K562 (cell line): ENCODE data around the gene TMC1. TPM values are rescaled to one million over a fixed set of nuclear protein-coding genes. Genes with fewer than 3 reads are reported as not detected.

Experiments used
- ATAC-seq: fragments of 200-7000 bp; cut with Tn5 transposase; 3 replicates; pipeline ENCODE4 v1.9.1; 2020; ENCODE audit warnings: moderate library complexity
- BruUV-seq: library from RNA; stranded (reverse); fragments of 400-500 nt; replicated peaks from 2 replicates; lab custom pipeline; 2021; lab: Mats Ljungman, UMichigan
- CTCF ChIA-PET: fragments of 300-600 bp; formaldehyde crosslinking; extraction: SDS; loops from one replicate; lab custom pipeline; 2021; ENCODE audit warnings: low intra/inter-chr PET ratio; lab: Yijun Ruan, JAX
- POLR2A ChIA-PET: fragments of 300-600, 350-650 bp; sonication (Branson Sonifier 250); formaldehyde crosslinking; extraction: SDS; loops from one replicate; lab custom pipeline; 2021; ENCODE audit warnings: antibody characterized with exemption, inconsistent platforms; lab: Yijun Ruan, JAX
- DNase-seq, 4 experiments: peaks; one replicate each; pipeline versions ENCODE4 v3.0.0 to v3.0.0-alpha.2; 2011 to 2018; ENCODE audit warnings: low spot score in 3 of 4, mixed read lengths in 3 of 4; ENCODE audit errors: extremely low read depth in 1 of 4
- FAIRE-seq: peaks from 2 replicates; lab custom pipeline; 2011; peaks lifted over from hg19 to GRCh38; lab: Jason Lieb, UNC
- H2AFZ ChIP-seq: 2 replicates; pipeline ENCODE4 v1.6.0; 2011; ENCODE audit warnings: low read depth, low read length, control low read depth, inconsistent platforms
- H3K27ac ChIP-seq: fragments of 200-600 bp; 3 replicates; pipeline ENCODE4 v1.8.0; 2011; ENCODE audit warnings: low read depth, mild to moderate bottlenecking, control low read depth, inconsistent platforms, low read length, moderate library complexity, mixed read lengths; ENCODE audit errors: extremely low read depth
- H3K27me3 ChIP-seq, 2 experiments: fragments of 300-600 bp in 1 of 2; 2 replicates in 1 of 2; 3 replicates in 1 of 2; pipeline versions ENCODE4 v1.6.0 to v1.8.0; 2011; ENCODE audit warnings: inconsistent platforms in 2 of 2, low read length in 2 of 2, mild to moderate bottlenecking in 1 of 2, mixed read lengths in 1 of 2, moderate library complexity in 1 of 2; ENCODE audit not compliant: control insufficient read depth in 2 of 2, insufficient read depth in 2 of 2
- H3K36me3 ChIP-seq: fragments of 300-600 bp; 3 replicates; pipeline ENCODE4 v1.8.0; 2011; ENCODE audit warnings: mild to moderate bottlenecking, low read length, inconsistent platforms; ENCODE audit not compliant: control insufficient read depth, insufficient read depth
- H3K4me1 ChIP-seq, 2 experiments: fragments of 200-600 bp in 1 of 2; replicated peaks in 1 of 2; 2 replicates in 1 of 2; 3 replicates in 1 of 2; pipeline versions ENCODE4 v1.5.1 to v1.8.0; 2011; ENCODE audit warnings: inconsistent platforms in 2 of 2, low read length in 2 of 2, mild to moderate bottlenecking in 1 of 2, mixed read lengths in 1 of 2, moderate library complexity in 1 of 2; ENCODE audit not compliant: control insufficient read depth in 2 of 2, insufficient read depth in 2 of 2
- H3K4me2 ChIP-seq: 2 replicates; pipeline ENCODE4 v1.6.1; 2011; ENCODE audit warnings: low read length, control low read depth, inconsistent platforms, mixed read lengths; ENCODE audit not compliant: insufficient read depth
- H3K4me3 ChIP-seq: fragments of 200-600 bp; sonication (generic), shearing (Covaris generic); 2 replicates; pipeline ENCODE4 v1.5.1; 2016; ENCODE audit warnings: control low read depth, inconsistent platforms
- H3K79me2 ChIP-seq: fragments of 200-600 bp; 3 replicates; pipeline ENCODE4 v1.8.0; 2011; ENCODE audit warnings: low read length, inconsistent platforms; ENCODE audit not compliant: control insufficient read depth, insufficient read depth
- H3K9ac ChIP-seq, 2 experiments: 2 replicates each; pipeline versions ENCODE4 v1.6.0 to v1.6.1; 2011; ENCODE audit warnings: low read depth in 2 of 2, low read length in 2 of 2, control low read depth in 1 of 2, inconsistent platforms in 1 of 2, mild to moderate bottlenecking in 1 of 2, mixed read lengths in 1 of 2; ENCODE audit not compliant: insufficient read depth in 1 of 2
- H3K9me1 ChIP-seq: one replicate; pipeline ENCODE4 v1.6.0; 2011; ENCODE audit warnings: inconsistent platforms, mild to moderate bottlenecking, low read length, moderate library complexity; ENCODE audit not compliant: control insufficient read depth, insufficient read depth
- H3K9me3 ChIP-seq: replicated peaks from 2 replicates; pipeline ENCODE4 v1.5.1; 2011; ENCODE audit warnings: low read depth, low read length, inconsistent platforms; ENCODE audit not compliant: control insufficient read depth, insufficient read depth
- H4K20me1 ChIP-seq: replicated peaks from 2 replicates; pipeline ENCODE4 v1.6.1; 2011; ENCODE audit warnings: low read length, inconsistent platforms, mixed read lengths; ENCODE audit not compliant: control insufficient read depth, insufficient read depth
- CBX3 ChIP-seq, 2 experiments: IDR thresholded peaks; 1 replicate in 1 of 2; 2 replicates in 1 of 2; pipeline ENCODE4 v1.6.1; 2012; ENCODE audit warnings: inconsistent platforms in 2 of 2, low read length in 2 of 2, borderline replicate concordance in 1 of 2, control low read depth in 1 of 2
- FOSL1 ChIP-seq: fragments of 200-800 bp; sonication (Bioruptor generic); conservative IDR thresholded peaks from 2 replicates; pipeline ENCODE4 v1.6.1; 2016; ENCODE audit warnings: missing genetic modification characterization, missing compliant biosample characterization
- GABPB1 ChIP-seq: sonication (generic); formaldehyde crosslinking; IDR thresholded peaks from 2 replicates; pipeline ENCODE4 v1.8.0; 2022; ENCODE audit warnings: mild to moderate bottlenecking, missing genetic modification reagents
- HDAC3 ChIP-seq: fragments of 450-650 bp; IDR thresholded peaks from 2 replicates; pipeline ENCODE4 v1.6.1; 2018; ENCODE audit warnings: borderline replicate concordance, mild to moderate bottlenecking, moderate library complexity; ENCODE audit not compliant: partially characterized antibody
- KLF6 ChIP-seq: fragments of 250-450 bp; sonication (Bioruptor Pico); IDR thresholded peaks from 2 replicates; pipeline ENCODE4 v1.4.0; 2020; ENCODE audit warnings: mild to moderate bottlenecking, moderate library complexity, borderline replicate concordance
- MAFG ChIP-seq: fragments of 450-650 bp; conservative IDR thresholded peaks from 2 replicates; pipeline ENCODE4 v1.6.1; 2016; ENCODE audit warnings: missing genetic modification characterization, missing compliant biosample characterization
- MAFK ChIP-seq: IDR thresholded peaks from 2 replicates; pipeline ENCODE4 v1.6.1; 2011; ENCODE audit warnings: low read length, improper control_type of control experiment
- SMARCA5 ChIP-seq: fragments of 450-650 bp; IDR thresholded peaks from 2 replicates; pipeline ENCODE4 v1.6.1; 2016
- SOX6 ChIP-seq: fragments of 450-650 bp; IDR thresholded peaks from 2 replicates; pipeline ENCODE4 v1.6.1; 2014; ENCODE audit warnings: mild to moderate bottlenecking
- TCF3 ChIP-seq: sonication (generic); formaldehyde crosslinking; IDR thresholded peaks from 2 replicates; pipeline ENCODE4 v1.4.0; 2020; ENCODE audit warnings: mild to moderate bottlenecking, missing genetic modification reagents
- ZFP1 ChIP-seq: fragments of 450-650 bp; formaldehyde crosslinking; IDR thresholded peaks from 2 replicates; pipeline ENCODE4 v1.4.0; 2020; ENCODE audit warnings: mild to moderate bottlenecking, mixed read lengths
- ZNF239 ChIP-seq: fragments of 250-450 bp; sonication (Bioruptor Pico); IDR thresholded peaks from 2 replicates; pipeline ENCODE4 v1.4.0; 2020; ENCODE audit warnings: mild to moderate bottlenecking
- ZNF316 ChIP-seq: fragments of 450-650 bp; IDR thresholded peaks from 2 replicates; pipeline ENCODE4 v1.6.1; 2016
- WGBS: fragments of 100-300 bp; shearing (Covaris generic); methylation state at CpG from one replicate; pipeline ENCODE4 v1.1.6; 2016; ENCODE audit warnings: low coverage, mixed read lengths; ENCODE audit not compliant: insufficient coverage; ENCODE audit errors: missing lambda C conversion rate; 5-methylcytosine and 5-hydroxymethylcytosine counted together
- in situ Hi-C: fragments of 300-500 bp; cut with MboI; formaldehyde crosslinking; loops from 4 replicates; pipeline ENCODE4 v1.15.0; 2018; ENCODE audit warnings: inconsistent platforms, mixed read lengths
- intact Hi-C: fragments of 100-400 bp; cut with micrococcal nuclease; formaldehyde crosslinking; loops from 2 replicates; pipeline ENCODE4 v1.14.2; 2022
- polyA plus RNA-seq, 8 experiments: library from polyadenylated mRNA; depleted of rRNA in 4 of 8; stranded (reverse) in 5 of 8; unstranded in 3 of 8; fragments of >200 nt; fragmentation: Nextera tagmentation in 2 of 8; fragmentation: Illumina TruSeq in 1 of 8; extraction: Ambion mirVana in 2 of 8; extraction: Trizol in 1 of 8; gene quantifications; 2 replicates each; pipeline versions ENCODE4 v1.2.1 to v1.2.3, GENCODE V29; 2011 to 2014; ENCODE audit warnings: inconsistent platforms in 1 of 8, missing spikeins in 1 of 8
- total RNA-seq, 7 experiments: library from RNA; depleted of rRNA in 6 of 7; stranded (reverse); fragments of >200 nt in 6 of 7; fragmentation: Illumina TruSeq in 2 of 7; extraction: Trizol in 2 of 7; gene quantifications; 2 replicates each; pipeline versions ENCODE4 v1.2.1 to v1.2.3, GENCODE V29; 2011 to 2021; ENCODE audit warnings: low replicate concordance in 1 of 7
- TF ChIP-seq, protein P1 (sequence below): sonication (generic); formaldehyde crosslinking; IDR thresholded peaks from 2 replicates; pipeline ENCODE4 v1.8.1; 2023; ENCODE audit warnings: mild to moderate bottlenecking, missing genetic modification reagents
- TF ChIP-seq, protein P2 (sequence below): fragments of 250-450 bp; sonication (Bioruptor Pico); IDR thresholded peaks from 2 replicates; pipeline ENCODE4 v1.5.0; 2021
- TF ChIP-seq, protein P3 (sequence below): fragments of 450-650 bp; conservative IDR thresholded peaks from 2 replicates; pipeline ENCODE4 v1.6.1; 2016; ENCODE audit warnings: missing genetic modification characterization, low read depth, mild to moderate bottlenecking, missing compliant biosample characterization, moderate library complexity

Gene TMC1
- total and polyA plus RNA-seq, 9 of the 15 experiments (the other 6 are each of a cell fraction or from before 2014, with no cell fraction given): 0.10 to 0.15 TPM; not detected in 7

DNA sequence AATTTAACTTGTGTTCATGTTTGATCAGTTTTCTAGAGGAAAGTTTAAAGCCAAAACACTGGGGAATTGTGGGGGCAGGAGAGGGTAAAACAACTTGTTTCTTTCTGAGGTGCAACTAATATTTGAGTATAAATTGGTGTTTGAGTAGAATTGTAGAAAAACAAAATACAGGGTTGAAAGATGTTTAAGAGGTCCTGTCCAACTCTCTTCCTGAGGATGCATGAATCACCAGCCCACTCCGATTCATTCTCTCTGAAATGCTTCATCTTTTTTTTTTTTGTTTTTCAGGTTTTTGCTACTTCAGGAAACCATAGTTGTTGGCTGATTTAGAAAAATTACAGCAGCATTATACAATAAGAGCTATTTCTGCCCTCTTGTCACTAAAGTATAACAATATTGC, 42.4 kb upstream of the TMC1 start:
- POLR2A ChIA-PET: no interaction called here
- no peak overlapping the region for H3K4me2 ChIP-seq
- in situ Hi-C loops: no loop called here
- H3K36me3 ChIP-seq: no peaks in the 10 kb centered on the region
- CTCF ChIA-PET: no interaction called here
- H3K27ac ChIP-seq: no peak overlapping the region
- DNase-seq: no peak
- H3K9me3 ChIP-seq: no peaks in the 10 kb centered on the region
- H3K4me3 ChIP-seq: no peak overlapping the region
- TF ChIP-seq CBX3 (IDR thresholded peaks at IDR 0.05; ENCODE audit: borderline replicate concordance in 1 of 2, low read length in 2 of 2) (no peak), MAFK (no peak), HDAC3 (no peak), MAFG (no peak), ZFP1 (CRISPR knock-in tag) (no peak), KLF6 (CRISPR knock-in tag) (no peak), ZNF239 (CRISPR knock-in tag) (no peak), SMARCA5 (no peak), GABPB1 (no peak), SOX6 (no peak), ZNF316 (no peak), TCF3 (CRISPR knock-in tag) (no peak), FOSL1 (no peak)
- TF ChIP-seq, protein P1, sequence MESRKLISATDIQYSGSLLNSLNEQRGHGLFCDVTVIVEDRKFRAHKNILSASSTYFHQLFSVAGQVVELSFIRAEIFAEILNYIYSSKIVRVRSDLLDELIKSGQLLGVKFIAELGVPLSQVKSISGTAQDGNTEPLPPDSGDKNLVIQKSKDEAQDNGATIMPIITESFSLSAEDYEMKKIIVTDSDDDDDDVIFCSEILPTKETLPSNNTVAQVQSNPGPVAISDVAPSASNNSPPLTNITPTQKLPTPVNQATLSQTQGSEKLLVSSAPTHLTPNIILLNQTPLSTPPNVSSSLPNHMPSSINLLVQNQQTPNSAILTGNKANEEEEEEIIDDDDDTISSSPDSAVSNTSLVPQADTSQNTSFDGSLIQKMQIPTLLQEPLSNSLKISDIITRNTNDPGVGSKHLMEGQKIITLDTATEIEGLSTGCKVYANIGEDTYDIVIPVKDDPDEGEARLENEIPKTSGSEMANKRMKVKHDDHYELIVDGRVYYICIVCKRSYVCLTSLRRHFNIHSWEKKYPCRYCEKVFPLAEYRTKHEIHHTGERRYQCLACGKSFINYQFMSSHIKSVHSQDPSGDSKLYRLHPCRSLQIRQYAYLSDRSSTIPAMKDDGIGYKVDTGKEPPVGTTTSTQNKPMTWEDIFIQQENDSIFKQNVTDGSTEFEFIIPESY: no peak
- TF ChIP-seq, protein P2, sequence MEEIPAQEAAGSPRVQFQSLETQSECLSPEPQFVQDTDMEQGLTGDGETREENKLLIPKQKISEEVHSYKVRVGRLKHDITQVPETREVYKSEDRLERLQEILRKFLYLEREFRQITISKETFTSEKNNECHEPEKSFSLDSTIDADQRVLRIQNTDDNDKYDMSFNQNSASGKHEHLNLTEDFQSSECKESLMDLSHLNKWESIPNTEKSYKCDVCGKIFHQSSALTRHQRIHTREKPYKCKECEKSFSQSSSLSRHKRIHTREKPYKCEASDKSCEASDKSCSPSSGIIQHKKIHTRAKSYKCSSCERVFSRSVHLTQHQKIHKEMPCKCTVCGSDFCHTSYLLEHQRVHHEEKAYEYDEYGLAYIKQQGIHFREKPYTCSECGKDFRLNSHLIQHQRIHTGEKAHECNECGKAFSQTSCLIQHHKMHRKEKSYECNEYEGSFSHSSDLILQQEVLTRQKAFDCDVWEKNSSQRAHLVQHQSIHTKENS (CRISPR knock-in tag): no peak
- TF ChIP-seq, protein P3, sequence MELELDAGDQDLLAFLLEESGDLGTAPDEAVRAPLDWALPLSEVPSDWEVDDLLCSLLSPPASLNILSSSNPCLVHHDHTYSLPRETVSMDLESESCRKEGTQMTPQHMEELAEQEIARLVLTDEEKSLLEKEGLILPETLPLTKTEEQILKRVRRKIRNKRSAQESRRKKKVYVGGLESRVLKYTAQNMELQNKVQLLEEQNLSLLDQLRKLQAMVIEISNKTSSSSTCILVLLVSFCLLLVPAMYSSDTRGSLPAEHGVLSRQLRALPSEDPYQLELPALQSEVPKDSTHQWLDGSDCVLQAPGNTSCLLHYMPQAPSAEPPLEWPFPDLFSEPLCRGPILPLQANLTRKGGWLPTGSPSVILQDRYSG (tag): no peak
- TF ChIP-seq, all 486 proteins: peak for 0
- no peak for ATAC-seq
- Histone ChIP-seq H3K9me1 (no peaks in the 10 kb centered on the region), H3K9ac (no peak overlapping the region), H3K4me1 (peaks cover 3 to 18% of the 10 kb centered on the region in 2 experiments; a peak in 4 of 5 replicates), H4K20me1 (no peaks in the 10 kb centered on the region), H3K27me3 (no peaks in the 10 kb centered on the region), H3K79me2 (no peaks in the 10 kb centered on the region), H2AFZ (no peak overlapping the region)
- no TSS peak for BruUV-seq
- WGBS: no CpG with 5 or more reads among the region's 1 CpG
- intact Hi-C loops: no loop called here
- FAIRE-seq: no peak
